Measurements from ENCODE around the gene CXCR6. TPM values are rescaled to one million over a fixed set of nuclear protein-coding genes. Genes with fewer than 3 reads are reported as not detected.

The CXCR6 gene
- total and polyA plus RNA-seq, 2 of the 8 experiments (the other 6 are each of a cell fraction or from before 2014, with no cell fraction given), result not detected

GRCh38 chr3:45997942-45998341, 54.7 kb downstream of the CXCR6 start (continued):
- TF ChIP-seq CTCF (IDR thresholded peaks at IDR 0.05; ENCODE audit: control extremely low read depth in 1 of 3, insufficient read depth in 1 of 3, low read depth in 1 of 3, low read length in 3 of 3) (no peak), ATF3 (IDR thresholded peaks at IDR 0.05; ENCODE audit: insufficient read depth, low read depth, low read length) (no peak), ATF2 (IDR thresholded peaks at IDR 0.05; ENCODE audit: low read length) (no peak), RNF2 (IDR thresholded peaks at IDR 0.05; ENCODE audit: borderline replicate concordance, low read depth, low read length, missing control alignments, poor library complexity, severe bottlenecking) (no peak), MAFK (IDR thresholded peaks at IDR 0.05; ENCODE audit: low read depth, low read length) (no peak), SP4 (IDR thresholded peaks at IDR 0.05; ENCODE audit: low read length) (no peak), TCF12 (IDR thresholded peaks at IDR 0.05; ENCODE audit: low read depth, low read length) (no peak), SUZ12 (IDR thresholded peaks at IDR 0.05; ENCODE audit: low read length) (no peak)

Small RNA genes lying within 50 kb of the gene (small RNA-seq; reads per million reads assigned to genes)
- not detected for gene RF00019 (ENCODE audit: insufficient read depth)

Other genes starting within 250 kb of the CXCR6 start
- not detected in 2 replicates for gene SLC6A20, start 146.9 kb upstream of the CXCR6 start, total RNA-seq (2021; fragmentation: NEBNext Ultra II Directional; extraction: Animal tissue kit (Norgen Biotek cat#: 25700))
- 0.05 and 0.17 TPM in 2 replicates for gene SLC6A20, start 146.9 kb upstream of the CXCR6 start, polyA plus RNA-seq (2011; rRNA removed)
- gene LZTFL1, start 101.3 kb upstream of the CXCR6 start, total RNA-seq (2021; fragmentation: NEBNext Ultra II Directional; extraction: Animal tissue kit (Norgen Biotek cat#: 25700)), result 11.5 and 11.8 TPM in 2 replicates
- gene LZTFL1, start 101.3 kb upstream of the CXCR6 start, polyA plus RNA-seq (2011; rRNA removed), result 8.3 and 8.7 TPM in 2 replicates
- not detected in 2 replicates for gene CCR9, start 56.9 kb upstream of the CXCR6 start, total RNA-seq (2021; fragmentation: NEBNext Ultra II Directional; extraction: Animal tissue kit (Norgen Biotek cat#: 25700))
- not detected in 2 replicates for gene CCR9, start 56.9 kb upstream of the CXCR6 start, polyA plus RNA-seq (2011; rRNA removed)
- gene FYCO1, start 52.4 kb downstream of the CXCR6 start, total RNA-seq (2021; fragmentation: NEBNext Ultra II Directional; extraction: Animal tissue kit (Norgen Biotek cat#: 25700)), result 9.3 and 10.8 TPM in 2 replicates
- gene FYCO1, start 52.4 kb downstream of the CXCR6 start, polyA plus RNA-seq (2011; rRNA removed), result 4.8 and 6.7 TPM in 2 replicates
- gene XCR1, start 84.0 kb downstream of the CXCR6 start, total RNA-seq (2021; fragmentation: NEBNext Ultra II Directional; extraction: Animal tissue kit (Norgen Biotek cat#: 25700)), result not detected in 2 replicates
- gene XCR1, start 84.0 kb downstream of the CXCR6 start, polyA plus RNA-seq (2011; rRNA removed), result 0.19 and 0.53 TPM in 2 replicates